GM19099 (cell line): Measurements from ENCODE around the gene LCOR.

ENCODE experiments used
- POLR2A ChIP-seq: IDR thresholded peaks from 3 replicates; pipeline ENCODE4 v1.6.1; 2011; ENCODE audit warnings: low read depth; ENCODE audit not compliant: insufficient read length; ENCODE audit errors: extremely low read depth

LCOR gene

GRCh38 chr10:97039538-97040247, 207.6 kb downstream of the LCOR start:
- TF ChIP-seq POLR2A, result no peak

DNA sequence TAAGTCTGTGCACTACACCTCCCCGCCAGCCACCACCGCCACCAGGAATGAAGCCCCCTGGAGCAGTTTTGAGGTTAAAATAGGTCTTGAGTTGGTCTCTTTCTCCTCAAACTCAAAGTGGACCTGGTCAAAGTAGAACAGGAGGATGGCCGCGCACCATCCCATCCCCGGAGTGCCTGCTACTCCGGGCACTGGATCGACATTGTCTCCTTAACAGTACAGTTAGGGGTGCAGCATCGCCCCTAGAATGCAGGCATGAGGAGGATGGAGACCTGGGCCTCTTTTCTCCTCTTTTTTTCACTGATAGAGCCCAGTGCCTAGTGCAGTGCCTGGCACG, 208.1 kb downstream of the LCOR start:
- no peak for TF ChIP-seq POLR2A

GRCh38 chr10:97040706-97041105, 208.6 kb downstream of the LCOR start:
- no peak for TF ChIP-seq POLR2A

- no peak for TF ChIP-seq POLR2A
Observed at GRCh38 chr10:97042081-97042480, 210.0 kb downstream of the LCOR start.

DNA sequence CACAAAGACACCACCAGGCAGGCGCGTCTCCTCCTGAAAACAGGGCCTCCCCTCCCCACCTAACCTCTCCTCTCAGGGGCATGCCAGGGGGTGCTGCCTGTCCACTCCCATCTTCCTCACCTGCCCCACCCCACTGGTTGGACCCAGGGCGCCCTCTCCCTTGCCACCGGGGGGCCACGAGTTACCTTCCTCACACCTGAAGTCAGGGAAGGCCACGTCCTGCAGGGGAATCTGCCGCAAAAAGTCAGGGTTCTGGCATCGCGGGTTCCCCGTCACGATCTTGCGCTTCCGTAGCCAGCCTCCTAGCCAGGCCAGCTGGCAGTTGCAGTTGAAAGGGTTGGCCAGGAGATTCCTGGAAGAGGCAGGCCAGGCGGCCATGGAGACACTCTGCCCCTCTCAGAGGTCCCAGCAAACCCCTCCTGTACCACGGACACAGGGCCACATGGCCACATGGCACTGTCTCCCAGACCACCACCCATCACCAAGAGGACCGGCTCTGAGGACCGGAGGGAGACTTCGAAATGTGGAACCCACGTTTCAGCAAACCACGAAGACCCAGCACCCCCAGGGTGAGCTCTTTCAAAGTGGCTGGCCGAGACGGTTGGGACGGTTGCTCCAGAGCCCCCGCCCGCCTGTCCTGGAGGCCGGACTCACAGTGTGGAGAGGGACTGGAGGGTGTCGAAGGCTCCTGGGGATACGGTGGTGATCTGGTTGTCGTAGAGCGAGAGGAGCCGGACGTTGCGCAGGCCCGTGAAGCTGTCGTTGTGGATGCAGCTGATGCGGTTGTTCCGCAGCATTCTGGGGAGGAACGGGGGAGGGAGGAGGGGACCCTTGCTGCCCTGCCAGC, 210.8 kb downstream of the LCOR start:
- TF ChIP-seq POLR2A, result no peak

DNA sequence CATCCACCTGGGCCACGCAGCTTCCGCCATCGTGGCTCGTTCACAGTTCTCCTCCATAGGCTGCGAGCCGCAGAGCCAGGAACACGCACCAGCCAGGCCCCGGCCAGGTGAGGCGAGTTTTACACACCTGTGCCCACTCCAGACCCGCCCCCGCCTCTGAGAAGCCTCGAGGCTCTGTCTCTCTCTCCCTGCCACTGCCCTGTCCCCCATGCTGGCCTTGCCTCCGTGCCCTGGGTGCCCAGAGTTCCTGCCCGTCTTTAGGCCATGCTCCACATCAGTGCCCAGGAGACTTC, 211.4 kb downstream of the LCOR start:
- no peak for TF ChIP-seq POLR2A
